Epithelial cell of proximal tubule (primary cell): Measurements from ENCODE around the gene TMEFF2. TPM values are rescaled to one million over a fixed set of nuclear protein-coding genes. Genes with fewer than 3 reads are reported as not detected.

ENCODE experiments used
- DNase-seq: peaks from one replicate; pipeline ENCODE4 v3.0.0-alpha.2; 2011; ENCODE audit warnings: low read depth
- H3K4me3 ChIP-seq: 2 replicates; pipeline ENCODE4 v1.5.1; 2011; ENCODE audit warnings: low read depth, mild to moderate bottlenecking, low read length
- total RNA-seq: library from RNA; depleted of rRNA; stranded (reverse); fragments of >200 nt; gene quantifications from 2 replicates; pipeline ENCODE4 v1.2.3, GENCODE V29; 2015
- TF ChIP-seq, protein P1 (sequence below): conservative IDR thresholded peaks from 2 replicates; pipeline ENCODE4 v1.5.1; 2012; ENCODE audit warnings: low read depth, mild to moderate bottlenecking, low read length

Gene TMEFF2
- total RNA-seq, 1 donor from 2014 or later, result not detected

DNA sequence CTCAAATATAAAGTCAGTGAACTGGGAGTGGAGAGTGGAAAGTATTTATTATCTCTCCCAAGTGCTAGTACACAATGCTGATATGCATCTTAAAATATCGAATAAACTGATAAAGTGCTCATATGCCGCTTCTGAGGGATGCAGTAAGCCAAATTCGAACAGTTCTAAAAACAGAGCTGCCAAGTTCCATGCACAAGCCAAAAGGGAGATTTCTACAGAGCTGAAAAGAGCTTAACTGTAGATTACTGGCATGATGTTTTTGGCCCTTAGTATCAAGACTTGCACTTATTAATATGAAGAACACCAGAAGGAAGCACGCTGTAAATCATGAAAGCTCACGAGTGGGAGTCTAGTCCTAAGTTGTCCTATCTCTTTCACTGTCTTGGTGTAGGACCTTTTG is 7.9 kb downstream of the TMEFF2 start:
- TF ChIP-seq, protein P1, sequence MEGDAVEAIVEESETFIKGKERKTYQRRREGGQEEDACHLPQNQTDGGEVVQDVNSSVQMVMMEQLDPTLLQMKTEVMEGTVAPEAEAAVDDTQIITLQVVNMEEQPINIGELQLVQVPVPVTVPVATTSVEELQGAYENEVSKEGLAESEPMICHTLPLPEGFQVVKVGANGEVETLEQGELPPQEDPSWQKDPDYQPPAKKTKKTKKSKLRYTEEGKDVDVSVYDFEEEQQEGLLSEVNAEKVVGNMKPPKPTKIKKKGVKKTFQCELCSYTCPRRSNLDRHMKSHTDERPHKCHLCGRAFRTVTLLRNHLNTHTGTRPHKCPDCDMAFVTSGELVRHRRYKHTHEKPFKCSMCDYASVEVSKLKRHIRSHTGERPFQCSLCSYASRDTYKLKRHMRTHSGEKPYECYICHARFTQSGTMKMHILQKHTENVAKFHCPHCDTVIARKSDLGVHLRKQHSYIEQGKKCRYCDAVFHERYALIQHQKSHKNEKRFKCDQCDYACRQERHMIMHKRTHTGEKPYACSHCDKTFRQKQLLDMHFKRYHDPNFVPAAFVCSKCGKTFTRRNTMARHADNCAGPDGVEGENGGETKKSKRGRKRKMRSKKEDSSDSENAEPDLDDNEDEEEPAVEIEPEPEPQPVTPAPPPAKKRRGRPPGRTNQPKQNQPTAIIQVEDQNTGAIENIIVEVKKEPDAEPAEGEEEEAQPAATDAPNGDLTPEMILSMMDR, result no peak
- no peak for DNase-seq
- no peak overlapping the region for H3K4me3 ChIP-seq

- TF ChIP-seq, protein P1, result no peak
- no peak overlapping the region for H3K4me3 ChIP-seq
- DNase-seq, result no peak
These were observed 10.4 kb downstream of the TMEFF2 start for GRCh38 chr2:192184349-192184748.

- no peak for DNase-seq
- H3K4me3 ChIP-seq, result no peak overlapping the region
- TF ChIP-seq, protein P1, result no peak
These were observed 11.4 kb downstream of the TMEFF2 start for GRCh38 chr2:192183296-192183695.

DNA sequence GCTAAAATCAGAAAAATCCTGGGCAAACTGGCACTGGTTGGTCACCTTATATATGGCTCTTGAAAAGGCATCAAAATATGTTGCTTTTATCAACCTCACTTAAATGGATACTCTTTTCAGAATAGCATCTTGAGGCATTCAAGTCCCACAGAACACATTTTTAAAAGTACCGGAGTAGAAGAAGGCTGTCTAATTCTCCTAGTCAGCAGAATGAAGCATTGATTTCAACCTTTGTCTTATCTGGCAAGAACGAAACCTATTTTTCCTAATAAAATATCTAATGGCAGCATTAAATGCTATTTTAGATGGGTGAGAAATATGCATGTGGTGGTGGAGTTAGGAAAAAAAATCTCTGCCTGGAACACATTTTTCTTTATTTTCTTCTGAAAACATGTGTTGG is 27.8 kb downstream of the TMEFF2 start:
- no peak overlapping the region for H3K4me3 ChIP-seq
- TF ChIP-seq, protein P1, result no peak
- no peak for DNase-seq

GRCh38 chr2:192165842-192166241 is 28.9 kb downstream of the TMEFF2 start:
- DNase-seq, result no peak
- H3K4me3 ChIP-seq, result no peak overlapping the region
- TF ChIP-seq, protein P1, result no peak

DNA sequence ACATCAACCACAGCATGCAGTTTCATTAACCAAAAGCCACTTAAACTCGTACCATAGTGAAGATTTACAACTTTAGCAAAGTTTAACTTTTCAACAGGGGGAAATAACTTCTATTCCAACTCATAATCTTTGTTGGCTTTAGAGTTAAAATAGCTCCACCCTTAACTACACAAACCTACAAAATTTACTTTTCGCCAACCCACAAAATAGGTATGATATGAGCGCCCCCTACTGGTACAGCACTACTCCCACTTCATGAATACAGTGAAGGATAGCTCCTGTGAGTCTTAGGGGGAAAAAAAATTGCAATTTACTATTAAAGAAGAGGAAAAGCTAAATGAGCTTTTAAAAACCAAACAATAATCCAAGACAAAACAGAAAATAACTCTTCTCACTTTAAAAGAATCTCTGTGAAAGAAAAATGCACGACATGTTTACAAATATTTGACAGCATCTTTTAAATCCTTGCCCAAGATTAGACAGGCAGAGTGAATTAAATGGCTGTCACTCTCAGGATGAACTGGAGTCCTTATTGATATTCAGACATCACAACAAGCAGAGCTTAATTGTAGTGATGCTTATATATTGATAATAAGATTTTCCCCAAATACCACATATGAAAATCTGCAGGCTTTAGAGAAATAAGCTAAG is 32.2 kb downstream of the TMEFF2 start:
- H3K4me3 ChIP-seq, result no peak overlapping the region
- TF ChIP-seq, protein P1, result peak; percentile 98
- peak; percentile 29 for DNase-seq

- TF ChIP-seq, protein P1, result no peak
- DNase-seq, result no peak
- H3K4me3 ChIP-seq, result no peak overlapping the region
These were observed 33.0 kb downstream of the TMEFF2 start for GRCh38 chr2:192161656-192162290.
